GM20000 (cell line): ENCODE results near the gene LRIT2.

Experiments
- DNase-seq: peaks from one replicate; pipeline ENCODE4 v3.0.0; 2012; ENCODE audit warnings: low spot score
- TF ChIP-seq, protein P1 (sequence below): IDR thresholded peaks from 2 replicates; pipeline ENCODE4 v1.5.1; 2012; ENCODE audit warnings: mild to moderate bottlenecking, control low read depth; ENCODE audit errors: extremely low read depth, missing control alignments

LRIT2 gene

DNA sequence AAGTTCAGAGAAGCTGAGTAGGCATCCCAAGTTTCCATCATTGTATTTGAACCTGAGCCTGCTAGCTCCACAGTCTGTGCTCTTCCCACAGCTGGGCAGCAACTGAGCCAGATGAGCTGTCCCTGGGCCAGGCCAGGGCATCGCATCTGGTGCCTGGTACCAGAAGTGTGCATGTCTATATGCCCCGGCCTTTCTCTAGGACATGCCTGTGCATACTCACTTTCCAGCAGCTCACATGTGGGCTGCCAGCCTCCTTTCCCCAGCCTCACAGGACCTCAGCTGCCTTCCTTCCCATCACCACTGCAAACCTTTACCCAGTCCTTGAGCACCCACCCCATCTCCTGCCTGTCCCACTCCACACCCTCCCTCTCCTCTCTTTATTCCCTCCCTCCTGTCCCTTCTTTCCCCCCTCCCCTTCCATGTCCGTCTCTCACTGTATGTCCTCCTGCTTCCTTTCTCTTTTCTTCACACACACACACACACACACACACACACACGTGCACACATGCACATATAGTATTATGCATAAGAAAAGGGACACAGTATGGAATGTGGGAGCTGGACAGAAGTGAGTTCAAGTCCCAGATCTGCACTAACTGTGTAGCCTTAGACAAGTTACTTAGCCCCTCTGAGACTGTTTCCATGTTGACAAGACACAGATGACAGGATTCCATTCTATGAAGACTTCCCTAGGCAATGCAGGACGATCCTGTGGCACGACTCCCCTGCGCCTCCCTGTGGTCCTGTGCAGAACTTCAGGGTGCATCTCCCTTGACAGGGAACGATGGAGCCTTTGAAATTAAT, 20.1 kb downstream of the LRIT2 start:
- TF ChIP-seq, protein P1, sequence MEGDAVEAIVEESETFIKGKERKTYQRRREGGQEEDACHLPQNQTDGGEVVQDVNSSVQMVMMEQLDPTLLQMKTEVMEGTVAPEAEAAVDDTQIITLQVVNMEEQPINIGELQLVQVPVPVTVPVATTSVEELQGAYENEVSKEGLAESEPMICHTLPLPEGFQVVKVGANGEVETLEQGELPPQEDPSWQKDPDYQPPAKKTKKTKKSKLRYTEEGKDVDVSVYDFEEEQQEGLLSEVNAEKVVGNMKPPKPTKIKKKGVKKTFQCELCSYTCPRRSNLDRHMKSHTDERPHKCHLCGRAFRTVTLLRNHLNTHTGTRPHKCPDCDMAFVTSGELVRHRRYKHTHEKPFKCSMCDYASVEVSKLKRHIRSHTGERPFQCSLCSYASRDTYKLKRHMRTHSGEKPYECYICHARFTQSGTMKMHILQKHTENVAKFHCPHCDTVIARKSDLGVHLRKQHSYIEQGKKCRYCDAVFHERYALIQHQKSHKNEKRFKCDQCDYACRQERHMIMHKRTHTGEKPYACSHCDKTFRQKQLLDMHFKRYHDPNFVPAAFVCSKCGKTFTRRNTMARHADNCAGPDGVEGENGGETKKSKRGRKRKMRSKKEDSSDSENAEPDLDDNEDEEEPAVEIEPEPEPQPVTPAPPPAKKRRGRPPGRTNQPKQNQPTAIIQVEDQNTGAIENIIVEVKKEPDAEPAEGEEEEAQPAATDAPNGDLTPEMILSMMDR: peak; percentile 89
- peak; percentile 77 for DNase-seq

- TF ChIP-seq, protein P1: no peak
These were observed 20.7 kb downstream of the LRIT2 start for GRCh38 chr10:84204610-84205009.

GRCh38 chr10:84204122-84204521, 21.2 kb downstream of the LRIT2 start:
- TF ChIP-seq, protein P1: peak; percentile 57
- peak; percentile 79 for DNase-seq

More at GRCh38 chr10:84204610-84205009, 20.7 kb downstream of the LRIT2 start:
- DNase-seq: no peak

GRCh38 chr10:84202349-84202748, 23.0 kb downstream of the LRIT2 start:
- DNase-seq: no peak
- TF ChIP-seq, protein P1: no peak

DNA sequence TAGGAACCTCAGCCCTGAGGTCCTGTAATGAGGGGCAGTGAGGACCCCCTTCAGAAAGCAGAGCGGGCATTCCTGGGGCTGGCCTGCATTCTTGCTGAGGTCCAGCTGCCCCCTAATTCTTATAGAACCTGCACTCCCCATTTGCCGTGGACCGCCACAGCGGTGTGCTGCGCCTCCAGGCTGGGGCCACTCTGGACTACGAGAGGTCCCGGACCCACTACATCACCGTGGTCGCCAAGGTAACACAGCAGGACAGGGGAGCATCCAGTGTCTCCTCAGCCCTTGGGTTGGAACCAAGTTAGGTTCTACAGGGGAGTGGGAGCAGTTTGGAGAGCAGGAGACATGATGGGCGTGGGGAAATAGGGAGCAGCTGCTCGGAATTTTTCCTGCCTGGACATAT, 23.7 kb downstream of the LRIT2 start:
- TF ChIP-seq, protein P1: no peak
- no peak for DNase-seq

DNA sequence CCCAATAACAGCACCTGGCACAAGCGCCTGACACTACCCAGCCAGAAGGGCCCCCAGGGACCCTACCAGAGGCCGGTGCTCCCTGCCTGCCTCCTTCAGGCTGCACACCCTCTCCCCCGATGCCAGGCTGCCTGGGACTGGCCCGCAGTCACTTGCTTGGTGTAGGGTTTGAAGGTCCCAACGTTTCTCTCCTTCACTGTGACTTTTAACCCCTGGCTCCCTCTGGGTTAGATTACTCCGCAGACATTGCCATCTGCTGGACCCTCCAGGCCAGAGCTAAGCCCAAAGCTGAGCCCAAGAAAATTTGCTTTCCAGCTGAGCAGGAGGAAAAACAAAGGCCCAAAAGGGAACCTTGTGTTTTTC, 24.1 kb downstream of the LRIT2 start:
- DNase-seq: no peak
- TF ChIP-seq, protein P1: no peak

- TF ChIP-seq, protein P1: no peak
These were observed 24.7 kb downstream of the LRIT2 start for GRCh38 chr10:84200537-84201243.

More at GRCh38 chr10:84200537-84201243, 24.7 kb downstream of the LRIT2 start:
- no peak for DNase-seq
